ENCODE data around the gene SYNGR1. TPM values are rescaled to one million over a fixed set of nuclear protein-coding genes. Genes with fewer than 3 reads are reported as not detected.

SYNGR1 gene
- total and polyA plus RNA-seq, 8 donors: 0.45 to 18.1 (median 6.4) TPM

DNA sequence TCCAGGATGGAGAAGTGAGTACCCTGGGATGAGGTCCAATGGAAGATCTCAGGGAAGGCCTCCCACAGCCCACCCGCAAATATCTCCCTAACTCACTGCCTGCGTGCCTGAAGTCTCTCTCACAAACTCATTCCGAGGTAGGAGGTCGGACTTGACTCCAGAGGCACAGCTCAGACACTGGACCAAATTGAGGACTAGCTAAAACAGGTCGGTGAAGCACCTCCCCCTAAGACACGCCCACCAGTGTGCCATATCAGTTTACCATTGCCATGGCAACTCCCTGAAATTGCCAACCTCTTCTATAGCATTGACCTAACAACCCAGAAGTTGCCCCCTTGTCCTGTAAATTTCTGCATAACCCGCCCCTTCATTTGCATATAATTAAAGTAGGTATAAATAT is 47.9 kb upstream of the SYNGR1 start:
- DNase-seq: no peak
- Histone ChIP-seq H3K4me1 (peaks cover 22 to 38% (median 30%) of the 10 kb centered on the region in 4 donors), H3K36me3 (no peaks in the 10 kb centered on the region), H3K9me3 (no peaks in the 10 kb centered on the region), H3K4me3 (no peak overlapping the region), H3K27ac (no peak overlapping the region), H3K27me3 (no peaks in the 10 kb centered on the region)
- WGBS, 5 donors: 62 to 75% (median 70%) methylated on average over 6 to 7 of the region's 7 CpGs
- intact Hi-C loops (cut with DNase I; ENCODE audit: low total_unique reads): no loop called here
- TF ChIP-seq POLR2AphosphoS5 (IDR thresholded peaks at IDR 0.05) (no peak), EP300 (IDR thresholded peaks at IDR 0.05) (no peak), POLR2A (IDR thresholded peaks at IDR 0.05) (no peak)
- TF ChIP-seq, protein P1, sequence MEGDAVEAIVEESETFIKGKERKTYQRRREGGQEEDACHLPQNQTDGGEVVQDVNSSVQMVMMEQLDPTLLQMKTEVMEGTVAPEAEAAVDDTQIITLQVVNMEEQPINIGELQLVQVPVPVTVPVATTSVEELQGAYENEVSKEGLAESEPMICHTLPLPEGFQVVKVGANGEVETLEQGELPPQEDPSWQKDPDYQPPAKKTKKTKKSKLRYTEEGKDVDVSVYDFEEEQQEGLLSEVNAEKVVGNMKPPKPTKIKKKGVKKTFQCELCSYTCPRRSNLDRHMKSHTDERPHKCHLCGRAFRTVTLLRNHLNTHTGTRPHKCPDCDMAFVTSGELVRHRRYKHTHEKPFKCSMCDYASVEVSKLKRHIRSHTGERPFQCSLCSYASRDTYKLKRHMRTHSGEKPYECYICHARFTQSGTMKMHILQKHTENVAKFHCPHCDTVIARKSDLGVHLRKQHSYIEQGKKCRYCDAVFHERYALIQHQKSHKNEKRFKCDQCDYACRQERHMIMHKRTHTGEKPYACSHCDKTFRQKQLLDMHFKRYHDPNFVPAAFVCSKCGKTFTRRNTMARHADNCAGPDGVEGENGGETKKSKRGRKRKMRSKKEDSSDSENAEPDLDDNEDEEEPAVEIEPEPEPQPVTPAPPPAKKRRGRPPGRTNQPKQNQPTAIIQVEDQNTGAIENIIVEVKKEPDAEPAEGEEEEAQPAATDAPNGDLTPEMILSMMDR (IDR thresholded peaks at IDR 0.05): no peak

DNA sequence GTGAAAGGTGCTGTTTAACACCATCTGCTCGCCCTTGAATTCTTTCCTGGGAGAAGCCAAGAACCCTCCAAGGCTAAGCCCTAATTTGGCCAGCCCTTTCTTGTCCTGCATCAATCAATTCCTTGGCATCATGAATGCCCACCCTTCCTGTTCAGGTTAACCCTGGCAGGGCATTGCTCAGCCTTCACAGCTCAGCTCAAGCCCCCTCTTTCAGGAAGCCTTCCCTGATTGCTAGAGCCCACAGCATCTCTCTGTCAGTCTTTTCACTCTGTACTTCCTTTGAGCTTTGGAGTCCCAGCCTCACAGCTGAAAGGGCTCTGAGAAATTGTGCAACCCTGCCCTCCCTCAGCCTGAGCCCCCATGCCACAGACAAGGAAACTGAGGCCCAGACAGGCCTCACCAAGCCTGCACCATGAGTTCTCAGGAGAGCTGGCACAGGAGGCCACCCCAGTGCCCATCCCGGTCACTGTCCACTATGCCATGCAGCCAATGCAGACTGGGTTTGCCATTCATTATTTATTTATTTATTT is 47.3 kb upstream of the SYNGR1 start:
- H3K4me1 ChIP-seq: peaks cover 17 to 33% (median 25%) of the 10 kb centered on the region in 4 donors
- H3K9me3 ChIP-seq: no peaks in the 10 kb centered on the region
- no peak overlapping the region for H3K4me3 ChIP-seq
- H3K36me3 ChIP-seq: no peaks in the 10 kb centered on the region
- intact Hi-C loops (cut with DNase I; ENCODE audit: low total_unique reads): no loop called here
- H3K27me3 ChIP-seq: no peaks in the 10 kb centered on the region
- no peak overlapping the region for H3K27ac ChIP-seq
- 86 to 99% (median 96%) methylated on average over 2 of the region's 2 CpGs for WGBS, 5 donors
- TF ChIP-seq POLR2A (IDR thresholded peaks at IDR 0.05) (no peak), EP300 (IDR thresholded peaks at IDR 0.05) (no peak), POLR2AphosphoS5 (IDR thresholded peaks at IDR 0.05) (no peak)
- TF ChIP-seq, protein P1 (IDR thresholded peaks at IDR 0.05): no peak
- no peak for DNase-seq

DNA sequence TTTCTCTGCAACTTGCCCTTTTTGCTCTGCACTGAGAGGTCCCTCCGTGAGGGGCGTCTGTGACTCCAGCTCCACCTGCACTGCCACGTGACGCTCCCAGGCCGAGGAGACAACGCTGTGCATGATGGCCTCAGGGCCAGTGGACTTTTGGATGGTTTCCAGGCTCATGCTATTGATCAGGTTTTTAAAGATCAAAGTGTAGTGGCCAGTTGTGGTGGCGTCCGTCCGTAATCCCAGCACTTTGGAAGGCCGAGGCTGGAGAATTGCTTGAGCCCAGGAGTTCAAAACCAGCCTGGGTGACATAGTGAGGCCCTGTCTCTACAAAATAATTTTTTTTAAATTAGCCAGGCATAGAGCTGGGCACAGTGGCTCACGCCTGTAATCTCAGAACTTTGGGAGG is 46.4 kb upstream of the SYNGR1 start:
- Histone ChIP-seq H3K4me1 (peaks cover 9 to 27% (median 19%) of the 10 kb centered on the region in 4 donors), H3K4me3 (no peak overlapping the region), H3K27ac (no peak overlapping the region), H3K36me3 (no peaks in the 10 kb centered on the region), H3K9me3 (no peaks in the 10 kb centered on the region), H3K27me3 (no peaks in the 10 kb centered on the region)
- no peak for DNase-seq
- TF ChIP-seq EP300 (IDR thresholded peaks at IDR 0.05): no peak
- TF ChIP-seq POLR2A (IDR thresholded peaks at IDR 0.05): no peak
- TF ChIP-seq, protein P1 (IDR thresholded peaks at IDR 0.05): no peak
- TF ChIP-seq POLR2AphosphoS5 (IDR thresholded peaks at IDR 0.05): no peak
- 86 to 92% (median 92%) methylated on average over 11 of the region's 11 CpGs for WGBS, 5 donors
- intact Hi-C loops (cut with DNase I; ENCODE audit: low total_unique reads): no loop called here

DNA sequence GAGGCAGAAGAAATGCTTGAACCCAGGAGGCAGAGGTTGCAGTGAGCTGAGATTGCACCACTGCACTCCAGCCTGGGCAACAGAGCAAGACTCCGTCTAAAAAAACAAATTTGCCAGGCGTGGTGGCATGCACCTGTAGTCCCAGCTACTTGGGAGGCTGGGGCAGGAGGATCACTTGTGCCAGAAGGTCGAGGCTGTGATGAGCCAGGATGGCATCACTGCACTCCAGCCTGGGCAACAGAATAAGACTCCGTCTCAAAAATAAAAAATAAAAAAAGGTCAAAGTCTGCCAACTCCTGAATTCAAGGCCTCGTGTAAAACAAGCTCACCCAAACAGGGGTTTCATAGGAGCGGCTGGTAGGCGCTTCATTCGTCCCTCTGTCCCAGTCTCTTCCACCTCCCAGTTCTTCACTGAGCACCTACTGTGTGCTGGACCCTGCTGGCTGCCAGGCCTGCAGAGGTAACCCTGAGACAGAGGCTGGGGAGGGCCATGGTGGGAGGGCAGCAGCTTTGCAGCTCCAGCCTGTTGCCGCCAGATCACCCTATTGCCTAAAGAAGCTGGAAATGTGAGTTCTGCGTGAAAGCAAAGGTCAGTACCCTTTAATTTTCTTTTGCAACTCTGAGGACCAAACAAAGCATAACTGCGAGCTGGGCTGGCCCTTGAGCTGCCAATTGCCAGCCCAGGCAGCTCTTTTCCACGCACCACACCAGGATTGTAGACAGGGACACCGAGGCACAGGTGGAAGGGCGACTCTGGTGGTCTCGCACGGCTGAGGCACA is 45.7 kb upstream of the SYNGR1 start:
- no peak overlapping the region for H3K27ac ChIP-seq
- DNase-seq: no peak
- no peaks in the 10 kb centered on the region for H3K27me3 ChIP-seq
- H3K4me3 ChIP-seq: no peak overlapping the region
- TF ChIP-seq EP300 (IDR thresholded peaks at IDR 0.05): no peak
- TF ChIP-seq, protein P1 (IDR thresholded peaks at IDR 0.05): no peak
- no peak for TF ChIP-seq POLR2AphosphoS5 (IDR thresholded peaks at IDR 0.05)
- TF ChIP-seq POLR2A (IDR thresholded peaks at IDR 0.05): no peak
- no peaks in the 10 kb centered on the region for H3K9me3 ChIP-seq
- 86 to 90% (median 89%) methylated on average over 16 of the region's 16 CpGs for WGBS, 5 donors
- H3K4me1 ChIP-seq: peaks cover 9 to 29% (median 20%) of the 10 kb centered on the region in 4 donors
- no peaks in the 10 kb centered on the region for H3K36me3 ChIP-seq
- intact Hi-C loops (cut with DNase I; ENCODE audit: low total_unique reads): no loop called here

All from stomach (tissue), 9 donors.